ENCODE results near the gene DSG4.
A peak's percentile ranks its signal among the peaks of the same experiment; 100 is the strongest.

Gene DSG4

DNA sequence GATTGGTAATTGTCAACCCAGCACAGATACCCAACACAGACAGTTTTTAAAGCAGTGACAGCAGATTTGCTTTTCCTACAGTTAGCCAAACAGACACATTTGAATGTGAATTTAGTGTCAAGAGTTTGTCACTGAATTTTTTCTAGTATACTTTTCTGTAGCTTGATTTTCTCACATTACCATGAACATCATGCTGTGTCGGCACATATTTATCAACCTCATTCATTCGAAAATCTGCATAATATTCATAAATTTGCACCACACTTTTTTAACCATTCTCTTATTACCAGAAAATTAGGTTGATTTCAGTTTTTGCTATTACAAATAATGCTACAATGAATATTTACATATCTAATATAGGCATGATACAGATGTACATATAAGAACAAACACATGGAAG is 43.9 kb downstream of the DSG4 start:
- TF ChIP-seq CTCF (conservative IDR thresholded peaks at IDR 0.05) (no peak), ZFX (IDR thresholded peaks at IDR 0.05) (no peak)
- H3K27ac ChIP-seq: no peak overlapping the region

- TF ChIP-seq CTCF (conservative IDR thresholded peaks at IDR 0.05): peak; percentile 63
- TF ChIP-seq ZFX (IDR thresholded peaks at IDR 0.05): no peak
- H3K27ac ChIP-seq: no peak overlapping the region
Observed at GRCh38 chr18:31424383-31424988, 47.9 kb downstream of the DSG4 start.

DNA sequence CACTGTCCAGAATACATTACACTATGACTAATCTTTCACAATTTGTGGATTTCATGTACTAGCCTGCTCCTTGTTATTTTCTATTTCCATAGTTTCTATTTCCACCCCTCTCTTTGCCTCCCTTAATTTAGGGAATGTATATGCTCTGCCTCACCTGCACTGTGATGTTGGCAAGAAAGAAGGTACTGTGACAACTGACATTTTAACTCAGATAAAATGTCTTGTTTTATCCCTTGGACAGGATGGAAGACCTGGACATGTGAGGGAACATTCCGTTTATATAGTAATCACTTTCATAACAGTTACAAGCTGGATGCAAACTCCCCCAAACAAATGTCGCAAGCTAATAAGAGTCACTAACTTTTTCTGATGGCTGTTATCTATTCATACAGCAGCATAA is 49.4 kb downstream of the DSG4 start:
- H3K27ac ChIP-seq: no peak overlapping the region
- no peak for TF ChIP-seq ZFX (IDR thresholded peaks at IDR 0.05)
- no peak for TF ChIP-seq CTCF (conservative IDR thresholded peaks at IDR 0.05)

DNA sequence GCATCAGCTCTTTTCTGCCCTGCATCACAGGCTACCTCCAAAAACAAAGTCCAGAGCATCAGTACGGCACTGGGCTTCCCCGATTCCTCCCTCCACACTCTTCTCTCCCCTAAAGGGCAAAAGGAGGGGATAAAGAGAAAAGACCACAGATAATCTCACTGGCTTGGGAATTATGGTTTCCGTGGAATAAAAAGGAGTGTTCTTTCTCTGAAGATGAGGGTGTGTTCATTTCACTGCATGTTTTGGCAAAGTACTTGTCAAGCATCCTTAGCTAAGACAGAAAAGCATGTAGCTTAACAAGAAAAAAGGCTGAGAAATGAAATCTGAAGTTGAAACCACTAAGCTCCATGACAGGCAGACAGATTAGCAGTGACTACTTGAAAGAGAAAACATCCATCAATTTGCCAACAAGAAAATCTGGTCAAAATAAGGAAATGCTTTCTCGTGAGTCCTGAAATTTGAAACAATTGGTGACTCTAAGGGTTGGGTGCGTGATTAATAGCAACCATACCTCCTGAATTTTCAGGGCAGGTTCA is 50.4 kb downstream of the DSG4 start:
- TF ChIP-seq ZFX (IDR thresholded peaks at IDR 0.05): no peak
- no peak for TF ChIP-seq CTCF (conservative IDR thresholded peaks at IDR 0.05)
- no peak overlapping the region for H3K27ac ChIP-seq

DNA sequence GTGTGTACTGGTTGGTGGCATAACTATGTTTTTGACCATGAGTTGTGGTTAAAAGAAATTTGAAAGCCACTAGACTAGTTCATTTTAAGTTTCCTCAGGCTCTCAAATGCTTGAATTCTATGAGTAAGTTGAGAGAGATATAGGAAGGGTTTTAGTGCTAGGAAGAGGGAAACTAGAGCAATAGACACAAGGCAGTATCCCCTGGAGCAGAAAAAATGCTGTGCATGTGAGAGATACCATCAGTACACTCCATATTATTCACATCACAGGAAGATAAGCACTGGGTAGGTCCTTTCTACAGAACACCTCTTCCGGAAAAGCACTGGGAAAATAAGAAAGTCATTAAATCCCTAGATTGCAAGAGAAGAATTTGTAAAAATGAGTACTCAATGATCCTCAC is 51.6 kb downstream of the DSG4 start:
- TF ChIP-seq CTCF (conservative IDR thresholded peaks at IDR 0.05) (no peak), ZFX (IDR thresholded peaks at IDR 0.05) (no peak)
- no peak overlapping the region for H3K27ac ChIP-seq

- TF ChIP-seq CTCF (conservative IDR thresholded peaks at IDR 0.05) (no peak), ZFX (IDR thresholded peaks at IDR 0.05) (no peak)
- H3K27ac ChIP-seq: no peak overlapping the region
Observed at GRCh38 chr18:31429623-31430022, 53.0 kb downstream of the DSG4 start.

- no peak for TF ChIP-seq CTCF (conservative IDR thresholded peaks at IDR 0.05)
- TF ChIP-seq ZFX (IDR thresholded peaks at IDR 0.05): no peak
- no peak overlapping the region for H3K27ac ChIP-seq
Observed at GRCh38 chr18:31430072-31430471, 53.5 kb downstream of the DSG4 start.

All from C4-2B (cell line).